Measurements from ENCODE around the gene C22orf23. TPM values are rescaled to one million over a fixed set of nuclear protein-coding genes. Genes with fewer than 3 reads are reported as not detected.

Gene C22orf23
- total RNA-seq, 1 donor from 2014 or later = not detected

DNA sequence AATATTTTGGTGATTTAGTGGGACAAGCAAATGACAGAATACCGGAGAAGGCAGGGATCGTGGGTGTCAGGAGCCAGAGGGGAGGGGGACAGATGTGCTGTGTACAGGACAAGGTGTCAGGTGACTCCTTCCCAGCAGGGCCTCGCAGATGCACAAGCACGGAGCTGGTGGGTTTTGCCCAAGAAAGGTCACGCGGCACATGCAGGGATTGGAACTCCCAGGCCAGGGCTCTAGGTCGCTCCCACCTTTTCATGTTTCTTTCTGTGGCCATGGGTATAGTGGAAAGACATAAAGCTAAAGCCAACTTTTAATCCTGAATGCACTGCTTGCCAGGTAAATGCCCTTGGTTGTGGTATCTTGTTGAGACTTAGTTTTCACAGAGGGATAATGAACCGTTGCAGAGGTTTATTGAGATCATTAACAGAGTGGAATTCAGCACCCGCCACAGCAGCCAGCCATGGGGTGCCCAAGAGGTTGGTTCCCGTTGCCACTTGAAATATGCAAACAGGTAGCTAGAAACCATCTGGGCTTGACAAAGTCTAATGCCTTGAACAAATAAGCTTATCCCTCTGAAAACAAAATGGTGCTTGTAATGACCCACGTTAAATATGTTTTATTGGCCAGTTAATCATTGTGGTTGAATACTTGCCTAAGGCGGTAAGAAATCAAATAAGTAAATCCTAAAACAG lies 10.1 kb downstream of the C22orf23 start:
- Histone ChIP-seq H3K4me1 (no peaks in the 10 kb centered on the region), H3K27ac (no peak overlapping the region), H3K9me3 (no peaks in the 10 kb centered on the region), H3K36me3 (peaks cover 26 to 38% of the 10 kb centered on the region in 2 donors), H3K27me3 (no peaks in the 10 kb centered on the region), H3K4me3 (no peak overlapping the region)
- intact Hi-C loops (cut with DNase I) = no loop called here
- TF ChIP-seq, protein P1, sequence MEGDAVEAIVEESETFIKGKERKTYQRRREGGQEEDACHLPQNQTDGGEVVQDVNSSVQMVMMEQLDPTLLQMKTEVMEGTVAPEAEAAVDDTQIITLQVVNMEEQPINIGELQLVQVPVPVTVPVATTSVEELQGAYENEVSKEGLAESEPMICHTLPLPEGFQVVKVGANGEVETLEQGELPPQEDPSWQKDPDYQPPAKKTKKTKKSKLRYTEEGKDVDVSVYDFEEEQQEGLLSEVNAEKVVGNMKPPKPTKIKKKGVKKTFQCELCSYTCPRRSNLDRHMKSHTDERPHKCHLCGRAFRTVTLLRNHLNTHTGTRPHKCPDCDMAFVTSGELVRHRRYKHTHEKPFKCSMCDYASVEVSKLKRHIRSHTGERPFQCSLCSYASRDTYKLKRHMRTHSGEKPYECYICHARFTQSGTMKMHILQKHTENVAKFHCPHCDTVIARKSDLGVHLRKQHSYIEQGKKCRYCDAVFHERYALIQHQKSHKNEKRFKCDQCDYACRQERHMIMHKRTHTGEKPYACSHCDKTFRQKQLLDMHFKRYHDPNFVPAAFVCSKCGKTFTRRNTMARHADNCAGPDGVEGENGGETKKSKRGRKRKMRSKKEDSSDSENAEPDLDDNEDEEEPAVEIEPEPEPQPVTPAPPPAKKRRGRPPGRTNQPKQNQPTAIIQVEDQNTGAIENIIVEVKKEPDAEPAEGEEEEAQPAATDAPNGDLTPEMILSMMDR (IDR thresholded peaks at IDR 0.05) = no peak
- DNase-seq (ENCODE audit: low spot score in 2 of 2) = no peak

DNA sequence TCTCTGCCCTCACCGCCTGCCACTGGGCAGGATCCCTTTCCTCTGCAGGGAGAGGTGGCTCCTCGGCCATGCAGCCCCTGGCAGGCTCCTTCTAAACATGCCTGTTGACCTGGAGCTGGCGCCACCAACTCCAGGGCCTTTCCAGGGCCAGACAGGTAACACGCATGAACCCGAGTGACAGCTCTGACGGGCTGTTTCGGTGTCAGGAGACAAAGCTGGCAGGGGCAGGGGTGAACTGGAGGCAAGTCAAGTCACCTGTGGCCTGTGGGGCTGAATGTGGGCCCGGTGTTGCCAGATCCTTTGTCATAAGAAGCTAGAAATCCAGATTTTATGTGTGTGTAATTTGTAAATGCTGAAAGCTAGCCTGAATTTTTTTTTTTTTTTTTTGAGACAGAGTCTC lies 11.3 kb downstream of the C22orf23 start:
- intact Hi-C loops (cut with DNase I) = no loop called here
- Histone ChIP-seq H3K4me1 (no peaks in the 10 kb centered on the region), H3K9me3 (no peaks in the 10 kb centered on the region), H3K27me3 (no peaks in the 10 kb centered on the region), H3K4me3 (no peak overlapping the region), H3K27ac (no peak overlapping the region), H3K36me3 (peaks cover 36 to 50% of the 10 kb centered on the region in 2 donors)
- no peak for DNase-seq (ENCODE audit: low spot score in 2 of 2)
- TF ChIP-seq, protein P1 (IDR thresholded peaks at IDR 0.05) = no peak

DNA sequence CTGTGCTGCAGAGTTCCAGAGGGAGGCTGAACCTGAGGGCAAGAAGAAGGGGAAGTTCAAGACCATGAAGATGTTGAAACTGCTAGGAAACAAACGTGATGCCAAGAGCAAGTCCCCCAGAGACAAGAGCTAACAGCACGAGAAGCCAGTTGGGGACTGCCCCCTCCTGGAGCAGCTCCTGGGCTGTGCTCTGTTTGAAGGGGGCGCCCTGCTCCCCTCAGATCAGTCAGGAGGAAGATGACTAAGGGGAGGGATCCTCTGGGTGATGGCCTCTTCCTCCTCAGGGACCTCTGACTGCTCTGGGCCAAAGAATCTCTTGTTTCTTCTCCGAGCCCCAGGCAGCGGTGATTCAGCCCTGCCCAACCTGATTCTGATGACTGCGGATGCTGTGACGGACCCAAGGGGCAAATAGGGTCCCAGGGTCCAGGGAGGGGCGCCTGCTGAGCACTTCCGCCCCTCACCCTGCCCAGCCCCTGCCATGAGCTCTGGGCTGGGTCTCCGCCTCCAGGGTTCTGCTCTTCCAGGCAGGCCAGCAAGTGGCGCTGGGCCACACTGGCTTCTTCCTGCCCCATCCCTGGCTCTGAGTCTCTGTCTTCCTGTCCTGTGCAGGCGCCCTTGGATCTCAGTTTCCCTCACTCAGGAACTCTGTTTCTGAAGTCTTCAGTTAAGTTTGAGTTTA lies 12.6 kb downstream of the C22orf23 start:
- DNase-seq (ENCODE audit: low spot score in 2 of 2) = no peak
- H3K27me3 ChIP-seq = no peaks in the 10 kb centered on the region
- no peak overlapping the region for H3K4me3 ChIP-seq
- intact Hi-C loops (cut with DNase I) = no loop called here
- TF ChIP-seq, protein P1 (IDR thresholded peaks at IDR 0.05) = no peak
- no peaks in the 10 kb centered on the region for H3K4me1 ChIP-seq
- peaks cover 46 to 58% of the 10 kb centered on the region in 2 donors for H3K36me3 ChIP-seq
- no peak overlapping the region for H3K27ac ChIP-seq
- no peaks in the 10 kb centered on the region for H3K9me3 ChIP-seq

DNA sequence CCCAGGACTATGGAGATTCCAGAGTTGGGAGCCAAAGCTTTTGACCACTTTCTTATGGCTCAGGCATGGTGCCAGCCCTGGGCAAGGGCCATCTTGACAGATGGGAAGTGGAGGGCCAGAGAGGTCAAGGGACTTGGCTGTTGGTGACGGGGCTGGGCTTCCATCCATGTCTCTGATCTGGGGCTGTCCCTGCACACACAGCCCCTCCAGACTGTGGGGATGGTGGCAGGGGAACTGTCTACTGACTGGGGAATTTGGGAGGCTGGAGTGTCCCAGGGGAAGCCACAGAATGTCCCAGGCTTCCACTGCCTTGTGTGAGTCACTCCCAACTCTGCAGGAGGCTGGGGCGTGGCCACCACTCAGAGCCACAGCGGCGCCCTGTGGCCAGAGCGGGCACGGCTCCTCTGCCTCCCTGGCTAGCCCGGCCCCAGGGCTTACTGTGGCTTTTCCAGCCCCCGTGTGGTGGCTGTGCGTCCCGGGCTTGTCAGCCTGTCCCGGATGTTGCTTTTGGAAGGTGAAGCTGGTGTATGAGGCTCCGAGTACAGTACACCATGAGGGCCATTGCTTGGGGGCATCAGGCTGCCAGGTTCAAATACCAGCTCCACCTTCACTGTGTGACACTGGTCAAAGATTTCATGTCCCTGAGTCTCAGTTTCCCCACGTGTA lies 19.6 kb downstream of the C22orf23 start:
- Histone ChIP-seq H3K4me1 (peaks cover 4 to 15% of the 10 kb centered on the region in 2 donors), H3K36me3 (peaks cover 38 to 46% of the 10 kb centered on the region in 2 donors), H3K27ac (peak overlapping the region; percentile 33 to 75), H3K27me3 (no peaks in the 10 kb centered on the region), H3K9me3 (no peaks in the 10 kb centered on the region), H3K4me3 (no peak overlapping the region)
- peak; percentile 75 to 95 for DNase-seq (ENCODE audit: low spot score in 2 of 2)
- TF ChIP-seq, protein P1 (IDR thresholded peaks at IDR 0.05) = peak; percentile 96 to 99 (median 98)
- intact Hi-C loops (cut with DNase I) = loop anchor here (1.0 to 5.0 kb wide), 3 partner anchors 28 to 117 kb away; partner anchors contain the start of gene MICALL1

DNA sequence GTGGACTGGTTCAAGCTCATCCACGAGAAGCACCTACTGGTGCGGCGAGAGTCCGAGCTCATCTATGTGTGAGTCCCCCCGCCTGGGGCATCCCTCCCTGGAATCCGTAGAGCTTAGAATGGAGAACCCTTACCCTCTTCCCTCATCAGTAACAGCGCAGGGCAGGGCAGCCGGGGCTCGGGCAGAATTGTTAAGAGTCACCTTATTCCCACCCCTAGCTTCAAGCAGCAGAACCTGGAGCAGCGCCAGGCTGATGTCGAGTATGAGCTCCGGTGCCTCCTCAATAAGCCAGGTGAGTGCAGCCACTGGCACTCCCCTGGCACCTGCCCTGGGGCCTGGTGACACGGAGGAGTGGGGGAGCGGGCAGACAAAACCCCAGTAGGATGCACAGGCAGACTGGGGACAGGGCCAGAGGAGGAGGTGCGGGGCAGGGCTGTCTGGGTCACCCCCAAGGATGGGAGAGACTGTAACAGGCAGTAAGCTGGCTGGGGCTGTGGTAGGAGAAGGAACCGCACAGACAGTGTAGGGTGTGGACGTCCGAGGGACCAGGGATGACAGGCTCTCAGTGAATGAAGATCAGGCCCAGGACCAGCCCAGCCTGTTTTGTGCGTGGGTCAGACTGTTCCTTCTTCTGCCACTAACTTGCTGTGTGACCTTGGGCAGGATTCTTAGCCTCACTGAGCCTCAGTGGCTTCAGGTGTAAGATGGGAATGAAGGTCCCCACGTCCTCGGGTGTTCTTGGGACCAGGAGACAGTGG lies 20.4 kb downstream of the C22orf23 start:
- peak overlapping the region; percentile 33 to 75 for H3K27ac ChIP-seq
- H3K4me3 ChIP-seq = no peak overlapping the region
- H3K27me3 ChIP-seq = no peaks in the 10 kb centered on the region
- H3K36me3 ChIP-seq = peaks cover 44 to 47% of the 10 kb centered on the region in 2 donors
- TF ChIP-seq, protein P1 (IDR thresholded peaks at IDR 0.05) = no peak
- peaks cover 4 to 15% of the 10 kb centered on the region in 2 donors for H3K4me1 ChIP-seq
- H3K9me3 ChIP-seq = no peaks in the 10 kb centered on the region
- DNase-seq (ENCODE audit: low spot score in 2 of 2) = no peak
- intact Hi-C loops (cut with DNase I) = loop anchor here (1.0 to 5.0 kb wide), 2 partner anchors 27 to 41 kb away; partner anchors contain the start of gene MICALL1

Measured in ascending aorta (tissue), 2 donors.